Liver (tissue), 9 donors: ENCODE data around the gene ZNF417. TPM values are rescaled to one million over a fixed set of nuclear protein-coding genes. Genes with fewer than 3 reads are reported as not detected.
"Not testable (repeated sequence)": the region's sequence is repeated elsewhere in the genome, so short reads cannot be mapped to it uniquely, and the experiment has no call there.

Experiments used
- DNase-seq: peaks from one replicate; pipeline ENCODE4 v3.0.0-alpha.2; 2017; ENCODE audit warnings: low spot score
- H3K27ac ChIP-seq, 2 donors: one replicate each; pipeline ENCODE4 v1.7.0; 2013; ENCODE audit warnings: inconsistent platforms in 2 of 2, low read length in 2 of 2, control low read depth in 1 of 2, low read depth in 1 of 2, mild to moderate bottlenecking in 1 of 2
- H3K27me3 ChIP-seq, 4 donors: one replicate each; pipeline versions ENCODE4 v1.6.1 to v1.7.0; 2013; ENCODE audit warnings: low read length in 3 of 4, inconsistent platforms in 1 of 4, mild to moderate bottlenecking in 1 of 4, moderate library complexity in 1 of 4; ENCODE audit not compliant: control insufficient read depth in 4 of 4, insufficient read depth in 4 of 4
- H3K36me3 ChIP-seq, 4 donors: one replicate each; pipeline versions ENCODE4 v1.6.1 to v1.7.0; 2013; ENCODE audit warnings: low read length in 3 of 4, mild to moderate bottlenecking in 3 of 4, low read depth in 1 of 4, moderate library complexity in 1 of 4; ENCODE audit not compliant: control insufficient read depth in 4 of 4, insufficient read depth in 3 of 4
- H3K4me1 ChIP-seq, 4 donors: one replicate each; pipeline versions ENCODE4 v1.6.1 to v1.7.0; 2013; ENCODE audit warnings: low read length in 3 of 4, mild to moderate bottlenecking in 3 of 4, moderate library complexity in 1 of 4; ENCODE audit not compliant: control insufficient read depth in 4 of 4, insufficient read depth in 4 of 4
- H3K4me3 ChIP-seq, 3 donors: one replicate each; pipeline versions ENCODE4 v1.6.1 to v1.7.0; 2013; ENCODE audit warnings: low read length in 3 of 3, control low read depth in 1 of 3, low read depth in 1 of 3, mild to moderate bottlenecking in 1 of 3
- H3K9ac ChIP-seq, 2 donors: one replicate each; pipeline ENCODE4 v1.7.0; 2013; ENCODE audit warnings: low read length in 2 of 2, mild to moderate bottlenecking in 2 of 2, moderate library complexity in 2 of 2, control low read depth in 1 of 2, low read depth in 1 of 2
- H3K9me3 ChIP-seq, 4 donors: one replicate each; pipeline versions ENCODE4 v1.6.1 to v1.7.0; 2013; ENCODE audit warnings: low read length in 3 of 4; ENCODE audit not compliant: control insufficient read depth in 4 of 4
- EGR1 ChIP-seq, 2 donors: IDR thresholded peaks; 2 replicates each; pipeline ENCODE4 v1.6.1; 2016 to 2018; ENCODE audit warnings: antibody characterized with exemption in 2 of 2, low read depth in 2 of 2
- FOXA1 ChIP-seq: IDR thresholded peaks from 2 replicates; pipeline ENCODE4 v1.6.1; 2016; ENCODE audit warnings: antibody characterized with exemption
- FOXA2 ChIP-seq: IDR thresholded peaks from 2 replicates; pipeline ENCODE4 v1.6.1; 2016; ENCODE audit warnings: antibody characterized with exemption
- GABPA ChIP-seq, 2 donors: IDR thresholded peaks in 1 of 2; conservative IDR thresholded peaks in 1 of 2; 2 replicates each; pipeline ENCODE4 v1.6.1; 2016; ENCODE audit warnings: antibody characterized with exemption in 2 of 2, mild to moderate bottlenecking in 1 of 2, moderate library complexity in 1 of 2
- HNF4G ChIP-seq: IDR thresholded peaks from 2 replicates; pipeline ENCODE4 v1.6.1; 2016; ENCODE audit warnings: antibody characterized with exemption
- JUND ChIP-seq, 2 donors: IDR thresholded peaks; 2 replicates each; pipeline ENCODE4 v1.6.1; 2016; ENCODE audit warnings: antibody characterized with exemption in 2 of 2
- NR2F2 ChIP-seq: IDR thresholded peaks from 2 replicates; pipeline ENCODE4 v1.6.1; 2016; ENCODE audit warnings: antibody characterized with exemption
- SP1 ChIP-seq: IDR thresholded peaks from 2 replicates; pipeline ENCODE4 v1.6.1; 2018; ENCODE audit warnings: antibody characterized with exemption, mild to moderate bottlenecking
- TAF1 ChIP-seq: conservative IDR thresholded peaks from 2 replicates; pipeline ENCODE4 v1.6.1; 2016; ENCODE audit warnings: antibody characterized with exemption, mild to moderate bottlenecking
- YY1 ChIP-seq: IDR thresholded peaks from 2 replicates; pipeline ENCODE4 v1.6.1; 2016; ENCODE audit warnings: antibody characterized with exemption, mild to moderate bottlenecking
- WGBS: extraction: QIAGEN DNeasy Blood & Tissue Kit; methylation state at CpG from one replicate; pipeline ENCODE4 v1.1.7; 2013; 5-methylcytosine and 5-hydroxymethylcytosine counted together
- polyA plus RNA-seq, 2 donors: library from polyadenylated mRNA; stranded (reverse) in 1 of 2; unstranded in 1 of 2; fragments of 200-250 nt in 1 of 2; fragments of >200 nt in 1 of 2; fragmentation: Nextera tagmentation in 1 of 2; extraction: Ambion mirVana in 1 of 2; gene quantifications; one replicate each; pipeline versions ENCODE4 v1.2.1 to v1.2.3, GENCODE V29; 2013 to 2015
- total RNA-seq, 2 donors: library from RNA; depleted of rRNA; stranded (reverse); fragments of >200 nt; gene quantifications; one replicate each; pipeline ENCODE4 v1.2.3, GENCODE V29; 2014
- TF ChIP-seq, protein P1 (sequence below): fragments of 150-350 bp; IDR thresholded peaks from 2 replicates; pipeline ENCODE4 v1.5.1; 2017; ENCODE audit warnings: improper control_type of control experiment, low read depth, low read length; ENCODE audit not compliant: missing input control
- TF ChIP-seq, protein P2 (sequence below): IDR thresholded peaks from 2 replicates; pipeline ENCODE4 v1.6.1; 2016; ENCODE audit warnings: antibody characterized with exemption
- TF ChIP-seq, protein P3 (sequence below): IDR thresholded peaks from 2 replicates; pipeline ENCODE4 v1.6.1; 2016; ENCODE audit warnings: antibody characterized with exemption
- donor health status: healthy.
- donor health status: healthy.
- donor health status: healthy.
- donor health status: healthy.
- donor health status: healthy.

ZNF417 gene
- total and polyA plus RNA-seq, 4 donors = 1.2 to 16.3 (median 7.3) TPM

DNA sequence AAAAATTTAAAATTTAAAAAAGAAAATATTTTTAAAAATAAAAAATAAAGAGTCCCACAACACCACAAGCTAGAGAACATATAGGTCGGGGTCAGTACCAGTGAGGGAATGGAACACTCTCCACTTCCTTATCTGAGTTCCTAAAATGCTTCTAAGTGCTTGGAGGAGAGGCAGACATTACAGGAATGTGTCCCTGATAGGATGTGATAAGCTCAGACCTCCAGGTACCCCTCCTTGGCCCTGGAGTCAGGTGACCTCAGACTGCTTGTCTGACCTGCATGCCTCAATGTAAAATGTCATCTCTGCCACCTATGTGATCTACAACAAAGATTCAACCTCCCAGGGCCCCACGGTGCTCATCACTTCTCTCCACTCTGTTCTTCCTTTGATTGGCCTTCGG, 30.3 kb downstream of the ZNF417 start:
- Histone ChIP-seq H3K4me1 (peaks cover 0 to 3% (median 1%) of the 10 kb centered on the region in 4 donors), H3K4me3 (peak overlapping the region in 1 of 3 donors; percentile 14), H3K27me3 (no peaks in the 10 kb centered on the region), H3K9ac (no peak overlapping the region), H3K36me3 (peaks cover 0 to 6% (median 1%) of the 10 kb centered on the region in 4 donors), H3K27ac (no peak overlapping the region), H3K9me3 (peaks cover 0 to 15% (median 6%) of the 10 kb centered on the region in 4 donors)
- TF ChIP-seq EGR1 (IDR thresholded peaks at IDR 0.05; ENCODE audit: low read depth in 2 of 2) (no peak), TAF1 (no peak), SP1 (no peak), NR2F2 (no peak), YY1 (no peak), FOXA2 (no peak), JUND (IDR thresholded peaks at IDR 0.05) (no peak), HNF4G (no peak), GABPA (IDR thresholded peaks at IDR 0.05 in 1 of 2, conservative IDR thresholded peaks at IDR 0.05 in 1 of 2) (no peak)
- TF ChIP-seq, protein P1, sequence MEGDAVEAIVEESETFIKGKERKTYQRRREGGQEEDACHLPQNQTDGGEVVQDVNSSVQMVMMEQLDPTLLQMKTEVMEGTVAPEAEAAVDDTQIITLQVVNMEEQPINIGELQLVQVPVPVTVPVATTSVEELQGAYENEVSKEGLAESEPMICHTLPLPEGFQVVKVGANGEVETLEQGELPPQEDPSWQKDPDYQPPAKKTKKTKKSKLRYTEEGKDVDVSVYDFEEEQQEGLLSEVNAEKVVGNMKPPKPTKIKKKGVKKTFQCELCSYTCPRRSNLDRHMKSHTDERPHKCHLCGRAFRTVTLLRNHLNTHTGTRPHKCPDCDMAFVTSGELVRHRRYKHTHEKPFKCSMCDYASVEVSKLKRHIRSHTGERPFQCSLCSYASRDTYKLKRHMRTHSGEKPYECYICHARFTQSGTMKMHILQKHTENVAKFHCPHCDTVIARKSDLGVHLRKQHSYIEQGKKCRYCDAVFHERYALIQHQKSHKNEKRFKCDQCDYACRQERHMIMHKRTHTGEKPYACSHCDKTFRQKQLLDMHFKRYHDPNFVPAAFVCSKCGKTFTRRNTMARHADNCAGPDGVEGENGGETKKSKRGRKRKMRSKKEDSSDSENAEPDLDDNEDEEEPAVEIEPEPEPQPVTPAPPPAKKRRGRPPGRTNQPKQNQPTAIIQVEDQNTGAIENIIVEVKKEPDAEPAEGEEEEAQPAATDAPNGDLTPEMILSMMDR = no peak
- TF ChIP-seq, protein P2, sequence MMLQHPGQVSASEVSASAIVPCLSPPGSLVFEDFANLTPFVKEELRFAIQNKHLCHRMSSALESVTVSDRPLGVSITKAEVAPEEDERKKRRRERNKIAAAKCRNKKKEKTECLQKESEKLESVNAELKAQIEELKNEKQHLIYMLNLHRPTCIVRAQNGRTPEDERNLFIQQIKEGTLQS = no peak
- TF ChIP-seq, protein P3, sequence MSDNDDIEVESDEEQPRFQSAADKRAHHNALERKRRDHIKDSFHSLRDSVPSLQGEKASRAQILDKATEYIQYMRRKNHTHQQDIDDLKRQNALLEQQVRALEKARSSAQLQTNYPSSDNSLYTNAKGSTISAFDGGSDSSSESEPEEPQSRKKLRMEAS = no peak
- 88% methylated on average over 3 of the region's 3 CpGs for WGBS
- no peak for DNase-seq

DNA sequence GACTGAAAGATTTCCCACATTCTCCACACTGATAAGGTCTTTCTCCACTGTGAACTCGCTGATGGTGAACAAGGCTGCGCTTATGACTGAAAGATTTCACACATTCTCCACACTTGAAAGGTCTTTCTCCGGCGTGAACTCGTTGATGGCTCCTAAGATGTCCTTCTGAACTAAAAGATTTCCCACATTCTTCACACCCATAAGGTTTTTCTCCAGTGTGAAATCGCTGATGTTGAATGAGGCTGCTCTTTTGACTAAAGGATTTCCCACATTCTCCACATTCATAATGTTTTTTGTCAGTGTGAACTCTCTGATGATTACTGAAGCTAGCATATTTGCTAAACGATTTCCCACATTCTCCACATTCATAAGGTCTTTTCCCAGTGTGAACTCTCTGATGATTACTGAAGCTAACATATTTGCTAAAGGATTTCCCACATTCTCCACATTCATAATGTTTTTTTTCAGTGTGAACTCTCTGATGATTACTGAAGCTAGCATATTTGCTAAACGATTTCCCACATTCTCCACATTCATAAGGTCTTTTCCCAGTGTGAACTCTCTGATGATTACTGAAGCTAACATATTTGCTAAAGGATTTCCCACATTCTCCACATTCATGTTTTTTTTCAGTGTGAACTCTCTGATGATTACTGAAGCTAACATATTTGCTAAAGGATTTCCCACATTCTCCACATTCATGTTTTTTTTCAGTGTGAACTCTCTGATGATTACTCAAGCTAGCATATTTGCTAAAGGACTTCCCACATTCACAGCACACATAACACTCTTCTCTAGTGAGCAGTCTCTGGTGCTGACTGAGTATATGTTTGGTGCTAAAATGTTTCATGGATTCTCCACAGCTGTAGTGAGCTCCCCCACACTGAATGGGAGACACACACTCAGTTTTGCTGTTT, 42.3 kb downstream of the ZNF417 start:
- Histone ChIP-seq H3K36me3 (peaks cover 3 to 32% (median 28%) of the 10 kb centered on the region in 4 donors), H3K4me3 (peak overlapping the region in 2 of 3 donors; percentile 33 to 49)

DNA sequence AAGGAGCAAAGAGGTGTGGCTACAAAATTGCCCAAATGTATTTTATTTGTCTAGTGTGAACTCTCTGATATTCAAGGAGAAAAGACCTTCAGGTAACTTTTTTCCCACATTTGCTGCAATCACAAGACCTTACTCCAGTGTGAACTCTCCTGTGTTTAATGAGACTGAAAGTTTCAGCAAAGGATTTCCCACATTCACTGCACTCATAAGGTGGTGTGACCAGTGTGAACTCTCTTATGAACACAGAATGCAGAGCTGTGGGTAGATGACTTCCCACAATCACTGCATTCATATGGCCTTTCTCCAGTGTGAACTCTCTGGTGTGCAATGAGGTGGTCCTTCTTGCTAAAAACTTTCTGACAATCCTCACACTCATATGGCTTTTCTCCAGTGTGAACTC, 43.9 kb downstream of the ZNF417 start:
- Histone ChIP-seq H3K36me3 (peaks cover 5 to 34% (median 31%) of the 10 kb centered on the region in 4 donors), H3K4me3 (peak overlapping the region in 2 of 3 donors; percentile 23 to 33), H3K9ac (no peak overlapping the region), H3K27ac (no peak overlapping the region), H3K4me1 (no peaks in the 10 kb centered on the region), H3K9me3 (peaks cover 41 to 60% (median 58%) of the 10 kb centered on the region in 4 donors), H3K27me3 (no peaks in the 10 kb centered on the region)
- no peak for DNase-seq
- TF ChIP-seq JUND (IDR thresholded peaks at IDR 0.05) (no peak), TAF1 (no peak), FOXA1 (no peak)

More for the DNA sequence above, 42.3 kb downstream of the ZNF417 start:
- not testable (repeated sequence) for H3K9ac ChIP-seq, H3K27me3 ChIP-seq, H3K4me1 ChIP-seq, H3K27ac ChIP-seq, DNase-seq
- WGBS = 98% methylated on average over 8 of the region's 8 CpGs
- peaks cover 38 to 57% (median 53%) of the 10 kb centered on the region in 4 donors for H3K9me3 ChIP-seq
